NCI-H446 treated with DMSO at 0.1 percent for 48 hours (cell line): Measurements from ENCODE around the gene BTBD17.

ENCODE experiments used
- DNase-seq: peaks from one replicate; lab custom pipeline; 2025; lab: John Stamatoyannopoulos, UW

The BTBD17 gene

GRCh38 chr17:74358697-74359096 is 3.0 kb downstream of the BTBD17 start:
- no peak for DNase-seq

GRCh38 chr17:74357466-74357809 is 4.2 kb downstream of the BTBD17 start:
- no peak for DNase-seq

- no peak for DNase-seq
Observed at GRCh38 chr17:74356646-74357465, 4.8 kb downstream of the BTBD17 start.

- no peak for DNase-seq
Observed at GRCh38 chr17:74355065-74355464, 6.6 kb downstream of the BTBD17 start.

GRCh38 chr17:74354561-74354960 is 7.1 kb downstream of the BTBD17 start:
- DNase-seq, result no peak

GRCh38 chr17:74354123-74354522 is 7.5 kb downstream of the BTBD17 start:
- no peak for DNase-seq

GRCh38 chr17:74353446-74354060 is 8.1 kb downstream of the BTBD17 start:
- no peak for DNase-seq

- no peak for DNase-seq
Observed at GRCh38 chr17:74351552-74352210, 10.0 kb downstream of the BTBD17 start.

- DNase-seq, result no peak
Observed at GRCh38 chr17:74350486-74350885, 11.2 kb downstream of the BTBD17 start.

GRCh38 chr17:74349120-74349519 is 12.5 kb downstream of the BTBD17 start:
- no peak for DNase-seq

GRCh38 chr17:74347646-74348045 is 14.0 kb downstream of the BTBD17 start:
- DNase-seq, result no peak

GRCh38 chr17:74345433-74346241 is 16.0 kb downstream of the BTBD17 start:
- DNase-seq, result no peak

- DNase-seq, result no peak
Observed at GRCh38 chr17:74344658-74345057, 17.0 kb downstream of the BTBD17 start.

- DNase-seq, result no peak
Observed at GRCh38 chr17:74343526-74344284, 18.0 kb downstream of the BTBD17 start.

GRCh38 chr17:74343121-74343520 is 18.5 kb downstream of the BTBD17 start:
- DNase-seq, result no peak

- DNase-seq, result no peak
Observed at GRCh38 chr17:74342224-74342623, 19.4 kb downstream of the BTBD17 start.

GRCh38 chr17:74340470-74341023 is 21.1 kb downstream of the BTBD17 start:
- DNase-seq, result no peak

- no peak for DNase-seq
Observed at GRCh38 chr17:74339537-74340195, 22.0 kb downstream of the BTBD17 start.

GRCh38 chr17:74337834-74338500 is 23.7 kb downstream of the BTBD17 start:
- DNase-seq, result no peak

GRCh38 chr17:74336307-74336706 is 25.4 kb downstream of the BTBD17 start:
- DNase-seq, result no peak
